Measurements from ENCODE around the gene DLGAP4.

DNA sequence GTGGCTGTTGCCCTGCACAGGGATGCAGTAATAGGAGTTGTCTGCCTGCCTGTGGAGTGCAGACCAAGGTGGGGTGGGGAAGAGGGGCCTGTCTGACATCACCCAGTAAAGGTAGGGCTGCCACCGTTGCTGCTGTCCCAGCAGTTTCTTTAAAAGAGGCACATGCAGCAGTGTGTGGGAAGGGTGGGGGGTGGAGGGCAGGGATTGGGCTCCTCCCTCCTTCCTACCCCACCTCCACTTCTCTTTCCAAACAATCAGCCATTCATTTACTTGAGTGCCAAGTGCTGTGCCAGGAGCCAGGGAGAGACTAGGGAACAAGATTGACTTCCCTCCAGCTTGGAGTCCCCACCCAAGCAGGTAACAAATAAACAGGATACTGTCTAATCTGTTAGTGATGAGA, 168.4 kb downstream of the DLGAP4 start:
- TF ChIP-seq HDAC6 (IDR thresholded peaks at IDR 0.05; ENCODE audit: low read depth, low read length) (no peak), CHD1 (IDR thresholded peaks at IDR 0.05; ENCODE audit: low read depth, low read length) (no peak)
- TF ChIP-seq, protein P1, sequence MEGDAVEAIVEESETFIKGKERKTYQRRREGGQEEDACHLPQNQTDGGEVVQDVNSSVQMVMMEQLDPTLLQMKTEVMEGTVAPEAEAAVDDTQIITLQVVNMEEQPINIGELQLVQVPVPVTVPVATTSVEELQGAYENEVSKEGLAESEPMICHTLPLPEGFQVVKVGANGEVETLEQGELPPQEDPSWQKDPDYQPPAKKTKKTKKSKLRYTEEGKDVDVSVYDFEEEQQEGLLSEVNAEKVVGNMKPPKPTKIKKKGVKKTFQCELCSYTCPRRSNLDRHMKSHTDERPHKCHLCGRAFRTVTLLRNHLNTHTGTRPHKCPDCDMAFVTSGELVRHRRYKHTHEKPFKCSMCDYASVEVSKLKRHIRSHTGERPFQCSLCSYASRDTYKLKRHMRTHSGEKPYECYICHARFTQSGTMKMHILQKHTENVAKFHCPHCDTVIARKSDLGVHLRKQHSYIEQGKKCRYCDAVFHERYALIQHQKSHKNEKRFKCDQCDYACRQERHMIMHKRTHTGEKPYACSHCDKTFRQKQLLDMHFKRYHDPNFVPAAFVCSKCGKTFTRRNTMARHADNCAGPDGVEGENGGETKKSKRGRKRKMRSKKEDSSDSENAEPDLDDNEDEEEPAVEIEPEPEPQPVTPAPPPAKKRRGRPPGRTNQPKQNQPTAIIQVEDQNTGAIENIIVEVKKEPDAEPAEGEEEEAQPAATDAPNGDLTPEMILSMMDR (IDR thresholded peaks at IDR 0.05; ENCODE audit: control extremely low read depth in 1 of 3, insufficient read depth in 1 of 3, low read depth in 1 of 3, low read length in 3 of 3): no peak
- TF ChIP-seq, protein P2, sequence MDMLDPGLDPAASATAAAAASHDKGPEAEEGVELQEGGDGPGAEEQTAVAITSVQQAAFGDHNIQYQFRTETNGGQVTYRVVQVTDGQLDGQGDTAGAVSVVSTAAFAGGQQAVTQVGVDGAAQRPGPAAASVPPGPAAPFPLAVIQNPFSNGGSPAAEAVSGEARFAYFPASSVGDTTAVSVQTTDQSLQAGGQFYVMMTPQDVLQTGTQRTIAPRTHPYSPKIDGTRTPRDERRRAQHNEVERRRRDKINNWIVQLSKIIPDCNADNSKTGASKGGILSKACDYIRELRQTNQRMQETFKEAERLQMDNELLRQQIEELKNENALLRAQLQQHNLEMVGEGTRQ (IDR thresholded peaks at IDR 0.05; ENCODE audit: low read length): no peak

All from H1 (cell line).